Sigmoid colon (tissue), 4 donors: ENCODE results near the gene OLFML1.

Source experiments
- CTCF ChIP-seq, 4 experiments: fragments of 450-650 bp in 3 of 4; fragments of 200-600 bp in 1 of 4; IDR thresholded peaks; one replicate each; pipeline ENCODE4 v1.5.1; 2016 to 2019; ENCODE audit warnings: antibody characterized with exemption in 4 of 4, mild to moderate bottlenecking in 3 of 4, moderate library complexity in 2 of 4
- EP300 ChIP-seq, 4 donors: sonication (generic); formaldehyde crosslinking; IDR thresholded peaks; one replicate each; pipeline ENCODE4 v1.6.1; 2017; ENCODE audit warnings: antibody characterized with exemption in 4 of 4
- POLR2A ChIP-seq, 2 donors: fragments of 450-650 bp; IDR thresholded peaks; one replicate each; pipeline ENCODE4 v1.6.1; 2016; ENCODE audit warnings: antibody characterized with exemption in 2 of 2, mild to moderate bottlenecking in 2 of 2, moderate library complexity in 2 of 2
- POLR2AphosphoS5 ChIP-seq, 4 donors: sonication (generic); formaldehyde crosslinking; IDR thresholded peaks; one replicate each; pipeline ENCODE4 v1.6.1; 2017; ENCODE audit warnings: antibody characterized with exemption in 4 of 4

- TF ChIP-seq CTCF (IDR thresholded peaks at IDR 0.05) = no peak
- no peak for TF ChIP-seq POLR2A (IDR thresholded peaks at IDR 0.05)
- no peak for TF ChIP-seq EP300 (IDR thresholded peaks at IDR 0.05)
- TF ChIP-seq POLR2AphosphoS5 (IDR thresholded peaks at IDR 0.05) = no peak
Observed at GRCh38 chr11:7524462-7525235, 39.3 kb downstream of the OLFML1 start.
